WTC11 (cell line): ENCODE measurements around the gene NEBL.

Experiments
- CREM ChIP-seq: sonication (generic); formaldehyde crosslinking; IDR thresholded peaks from 2 replicates; pipeline ENCODE4 v1.8.1; 2022; ENCODE audit warnings: mild to moderate bottlenecking, missing genetic modification reagents, moderate library complexity
- HMGA2 ChIP-seq: fragments of 250-450 bp; sonication (Bioruptor Pico); IDR thresholded peaks from 2 replicates; pipeline ENCODE4 v1.4.0; 2021; ENCODE audit warnings: mild to moderate bottlenecking, moderate library complexity
- JUN ChIP-seq: sonication (generic); formaldehyde crosslinking; IDR thresholded peaks from 2 replicates; pipeline ENCODE4 v1.8.0; 2023; ENCODE audit warnings: mild to moderate bottlenecking, missing genetic modification reagents
- NR3C1 ChIP-seq: sonication (generic); formaldehyde crosslinking; conservative IDR thresholded peaks from 2 replicates; pipeline ENCODE4 v1.8.1; 2023; ENCODE audit warnings: low read depth, mild to moderate bottlenecking, missing genetic modification reagents
- ZNF121 ChIP-seq: sonication (generic); formaldehyde crosslinking; IDR thresholded peaks from 2 replicates; pipeline ENCODE4 v1.8.0; 2023; ENCODE audit warnings: missing genetic modification reagents
- TF ChIP-seq, protein P1 (sequence below): fragments of 200-600 bp; IDR thresholded peaks from 2 replicates; pipeline ENCODE4 v1.8.0; 2022; ENCODE audit warnings: antibody characterized with exemption
- TF ChIP-seq, protein P2 (sequence below): sonication (generic); formaldehyde crosslinking; IDR thresholded peaks from 2 replicates; pipeline ENCODE4 v1.8.1; 2023; ENCODE audit warnings: mild to moderate bottlenecking, missing genetic modification reagents, moderate library complexity
- TF ChIP-seq, protein P3 (sequence below): sonication (generic); formaldehyde crosslinking; IDR thresholded peaks from 2 replicates; pipeline ENCODE4 v1.8.0; 2022; ENCODE audit warnings: mild to moderate bottlenecking, missing genetic modification reagents

GRCh38 chr10:20769481-20769880 lies 127.6 kb downstream of the NEBL start:
- TF ChIP-seq, protein P1, sequence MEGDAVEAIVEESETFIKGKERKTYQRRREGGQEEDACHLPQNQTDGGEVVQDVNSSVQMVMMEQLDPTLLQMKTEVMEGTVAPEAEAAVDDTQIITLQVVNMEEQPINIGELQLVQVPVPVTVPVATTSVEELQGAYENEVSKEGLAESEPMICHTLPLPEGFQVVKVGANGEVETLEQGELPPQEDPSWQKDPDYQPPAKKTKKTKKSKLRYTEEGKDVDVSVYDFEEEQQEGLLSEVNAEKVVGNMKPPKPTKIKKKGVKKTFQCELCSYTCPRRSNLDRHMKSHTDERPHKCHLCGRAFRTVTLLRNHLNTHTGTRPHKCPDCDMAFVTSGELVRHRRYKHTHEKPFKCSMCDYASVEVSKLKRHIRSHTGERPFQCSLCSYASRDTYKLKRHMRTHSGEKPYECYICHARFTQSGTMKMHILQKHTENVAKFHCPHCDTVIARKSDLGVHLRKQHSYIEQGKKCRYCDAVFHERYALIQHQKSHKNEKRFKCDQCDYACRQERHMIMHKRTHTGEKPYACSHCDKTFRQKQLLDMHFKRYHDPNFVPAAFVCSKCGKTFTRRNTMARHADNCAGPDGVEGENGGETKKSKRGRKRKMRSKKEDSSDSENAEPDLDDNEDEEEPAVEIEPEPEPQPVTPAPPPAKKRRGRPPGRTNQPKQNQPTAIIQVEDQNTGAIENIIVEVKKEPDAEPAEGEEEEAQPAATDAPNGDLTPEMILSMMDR = no peak
- no peak for TF ChIP-seq ZNF121
- no peak for TF ChIP-seq HMGA2
- TF ChIP-seq CREM (CRISPR knock-in tag) = no peak
- TF ChIP-seq, protein P2, sequence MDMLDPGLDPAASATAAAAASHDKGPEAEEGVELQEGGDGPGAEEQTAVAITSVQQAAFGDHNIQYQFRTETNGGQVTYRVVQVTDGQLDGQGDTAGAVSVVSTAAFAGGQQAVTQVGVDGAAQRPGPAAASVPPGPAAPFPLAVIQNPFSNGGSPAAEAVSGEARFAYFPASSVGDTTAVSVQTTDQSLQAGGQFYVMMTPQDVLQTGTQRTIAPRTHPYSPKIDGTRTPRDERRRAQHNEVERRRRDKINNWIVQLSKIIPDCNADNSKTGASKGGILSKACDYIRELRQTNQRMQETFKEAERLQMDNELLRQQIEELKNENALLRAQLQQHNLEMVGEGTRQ = no peak
- TF ChIP-seq, protein P3, sequence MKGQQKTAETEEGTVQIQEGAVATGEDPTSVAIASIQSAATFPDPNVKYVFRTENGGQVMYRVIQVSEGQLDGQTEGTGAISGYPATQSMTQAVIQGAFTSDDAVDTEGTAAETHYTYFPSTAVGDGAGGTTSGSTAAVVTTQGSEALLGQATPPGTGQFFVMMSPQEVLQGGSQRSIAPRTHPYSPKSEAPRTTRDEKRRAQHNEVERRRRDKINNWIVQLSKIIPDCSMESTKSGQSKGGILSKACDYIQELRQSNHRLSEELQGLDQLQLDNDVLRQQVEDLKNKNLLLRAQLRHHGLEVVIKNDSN (CRISPR knock-in tag) = no peak
- TF ChIP-seq JUN (CRISPR knock-in tag) = no peak
- TF ChIP-seq NR3C1 (CRISPR knock-in tag) = no peak
